Endothelial cell of umbilical vein (primary cell): ENCODE data around the gene DLGAP4. TPM values are rescaled to one million over a fixed set of nuclear protein-coding genes. Genes with fewer than 3 reads are reported as not detected.

Experiments
- BruUV-seq: library from RNA; stranded (reverse); fragments of 400-500 nt; replicated peaks from 2 replicates; lab custom pipeline; 2021; lab: Mats Ljungman, UMichigan
- CTCF ChIA-PET: fragments of 300-600, 350-600 bp; sonication (Branson Sonifier 250); formaldehyde crosslinking; loops from one replicate; lab custom pipeline; 2021; ENCODE audit warnings: antibody characterized with exemption, inconsistent platforms; lab: Charles Lee
- POLR2A ChIA-PET: fragments of 300-600, 350-600 bp; sonication (Branson Sonifier 250); formaldehyde crosslinking; loops from one replicate; lab custom pipeline; 2021; ENCODE audit warnings: antibody characterized with exemption, inconsistent platforms; lab: Charles Lee
- DNase-seq: peaks from one replicate; pipeline ENCODE4 v3.0.0-alpha.2; 2011; ENCODE audit warnings: low read depth, low spot score
- FAIRE-seq: peaks from 2 replicates; lab custom pipeline; 2011; peaks lifted over from hg19 to GRCh38; lab: Jason Lieb, UNC
- H2AFZ ChIP-seq: 2 replicates; pipeline ENCODE4 v1.6.0; 2012; ENCODE audit warnings: low read depth, low read length, control low read depth, inconsistent platforms
- H3K27ac ChIP-seq: 2 replicates; pipeline ENCODE4 v1.5.1; 2011; ENCODE audit warnings: low read depth, mild to moderate bottlenecking, control low read depth, low read length, moderate library complexity; ENCODE audit not compliant: insufficient read depth
- H3K27me3 ChIP-seq, 2 experiments: 2 replicates each; pipeline versions ENCODE4 v1.6.0 to v1.6.1; 2011; ENCODE audit warnings: low read length in 2 of 2, mixed read lengths in 1 of 2; ENCODE audit not compliant: control insufficient read depth in 2 of 2, insufficient read depth in 2 of 2
- H3K36me3 ChIP-seq, 2 experiments: 2 replicates in 1 of 2; 3 replicates in 1 of 2; pipeline ENCODE4 v1.5.1; 2011; ENCODE audit warnings: low read length in 2 of 2, mild to moderate bottlenecking in 1 of 2, moderate library complexity in 1 of 2; ENCODE audit not compliant: control insufficient read depth in 2 of 2, insufficient read depth in 2 of 2; ENCODE audit errors: extremely low read depth in 1 of 2
- H3K4me1 ChIP-seq: 3 replicates; pipeline ENCODE4 v1.5.1; 2011; ENCODE audit warnings: mild to moderate bottlenecking, low read length; ENCODE audit not compliant: control insufficient read depth, insufficient read depth; ENCODE audit errors: extremely low read depth
- H3K4me2 ChIP-seq: 2 replicates; pipeline ENCODE4 v1.6.1; 2011; ENCODE audit warnings: low read length, control low read depth, mixed read lengths; ENCODE audit not compliant: insufficient read depth
- H3K4me3 ChIP-seq, 3 experiments: fragments of 200-600 bp in 1 of 3; sonication (generic), shearing (Covaris generic) in 1 of 3; replicated peaks in 1 of 3; 2 replicates each; pipeline ENCODE4 v1.5.1; 2011 to 2016; ENCODE audit warnings: control low read depth in 3 of 3, low read length in 3 of 3, mild to moderate bottlenecking in 2 of 3, inconsistent platforms in 1 of 3, low read depth in 1 of 3, moderate library complexity in 1 of 3; ENCODE audit not compliant: insufficient read depth in 1 of 3
- H3K79me2 ChIP-seq: 2 replicates; pipeline ENCODE4 v1.6.0; 2012; ENCODE audit warnings: low read length, inconsistent platforms; ENCODE audit not compliant: control insufficient read depth, insufficient read depth
- H3K9ac ChIP-seq: replicated peaks from 2 replicates; pipeline ENCODE3; 2011; ENCODE audit warnings: low read length, control low read depth; ENCODE audit not compliant: insufficient read depth; ENCODE audit errors: extremely low read depth
- H3K9me1 ChIP-seq: replicated peaks from 3 replicates; pipeline ENCODE4 v1.6.0; 2011; ENCODE audit warnings: mild to moderate bottlenecking, low read length; ENCODE audit not compliant: control insufficient read depth, insufficient read depth; ENCODE audit errors: extremely low read depth
- H3K9me3 ChIP-seq: replicated peaks from 2 replicates; pipeline ENCODE4 v1.5.1; 2012; ENCODE audit warnings: low read length, inconsistent platforms; ENCODE audit not compliant: control insufficient read depth, insufficient read depth
- H4K20me1 ChIP-seq: replicated peaks from 2 replicates; pipeline ENCODE3; 2011; ENCODE audit warnings: mild to moderate bottlenecking, low read length; ENCODE audit not compliant: control insufficient read depth, insufficient read depth; ENCODE audit errors: extremely low read depth
- CTCF ChIP-seq, 2 donors: IDR thresholded peaks; 1 replicate in 1 of 2; 2 replicates in 1 of 2; pipeline ENCODE4 v1.5.1; 2011; ENCODE audit warnings: low read length in 2 of 2, mild to moderate bottlenecking in 2 of 2, moderate library complexity in 2 of 2, control low read depth in 1 of 2, inconsistent platforms in 1 of 2, low read depth in 1 of 2; ENCODE audit not compliant: insufficient read depth in 1 of 2; ENCODE audit errors: extremely low read depth in 1 of 2
- EZH2 ChIP-seq: IDR thresholded peaks from 2 replicates; pipeline ENCODE4 v1.6.1; 2012; ENCODE audit warnings: borderline replicate concordance, low read depth, mild to moderate bottlenecking, moderate library complexity, low read length, inconsistent platforms; ENCODE audit not compliant: severe bottlenecking
- FOS ChIP-seq: IDR thresholded peaks from 2 replicates; pipeline ENCODE4 v1.6.1; 2011; ENCODE audit warnings: mild to moderate bottlenecking, low read length, moderate library complexity, borderline replicate concordance; ENCODE audit not compliant: insufficient read depth
- GATA2 ChIP-seq: IDR thresholded peaks from 2 replicates; pipeline ENCODE4 v1.7.0; 2011; ENCODE audit warnings: low read depth, mild to moderate bottlenecking, moderate library complexity, mixed read lengths, low read length; ENCODE audit not compliant: insufficient read length, insufficient read depth
- JUN ChIP-seq: IDR thresholded peaks from 2 replicates; pipeline ENCODE4 v1.6.1; 2011; ENCODE audit warnings: borderline replicate concordance, low read depth; ENCODE audit not compliant: insufficient read length, insufficient read depth
- MAX ChIP-seq: IDR thresholded peaks from 2 replicates; pipeline ENCODE4 v1.6.1; 2011; ENCODE audit not compliant: insufficient read depth, insufficient read length
- MYC ChIP-seq: IDR thresholded peaks from one replicate; pipeline ENCODE4 v1.6.1; 2011; ENCODE audit warnings: mild to moderate bottlenecking, low read depth, low read length
- POLR2A ChIP-seq: IDR thresholded peaks from 2 replicates; pipeline ENCODE4 v1.6.1; 2012; ENCODE audit warnings: low read depth, mild to moderate bottlenecking, control low read depth, low read length
- POLR2AphosphoS5 ChIP-seq: IDR thresholded peaks from 2 replicates; pipeline ENCODE4 v1.6.1; 2012; ENCODE audit warnings: low read depth, mild to moderate bottlenecking, control low read depth, low read length, moderate library complexity; ENCODE audit not compliant: insufficient read depth
- dilution Hi-C: fragments of 300-500 bp; cut with MboI; formaldehyde crosslinking; loops from one replicate; pipeline ENCODE4 v1.15.0; 2019; ENCODE audit warnings: low sequenced_read_pairs; ENCODE audit not compliant: extremely low pct_ligation_motif_present
- intact Hi-C: fragments of 100-400 bp; cut with micrococcal nuclease; formaldehyde crosslinking; loops from one replicate; pipeline ENCODE4 v1.10.0; 2022
- polyA plus RNA-seq, 4 experiments: library from polyadenylated mRNA; depleted of rRNA in 3 of 4; stranded (reverse) in 3 of 4; unstranded in 1 of 4; fragments of >200 nt; gene quantifications; 2 replicates each; pipeline versions ENCODE4 v1.2.1 to v1.2.3, GENCODE V29; 2011 to 2012; ENCODE audit warnings: missing spikeins in 1 of 4
- total RNA-seq: library from RNA; stranded (reverse); gene quantifications from 2 replicates; pipeline ENCODE4 v1.2.3, GENCODE V29; 2021

The DLGAP4 gene
- total and polyA plus RNA-seq, 2 donors (not counting 3 experiments of a cell fraction or from before 2014, with no cell fraction given) = 57.5 to 125 TPM

- DNase-seq (no peak), FAIRE-seq (no peak)
- Histone ChIP-seq H3K27me3 (no peaks in the 10 kb centered on the region), H3K27ac (no peak overlapping the region), H3K4me2 (no peak overlapping the region), H3K4me3 (no peak overlapping the region), H4K20me1 (no peaks in the 10 kb centered on the region), H3K79me2 (no peaks in the 10 kb centered on the region), H3K36me3 (no peaks in the 10 kb centered on the region), H2AFZ (no peak overlapping the region), H3K9me3 (no peaks in the 10 kb centered on the region), H3K4me1 (no peaks in the 10 kb centered on the region), H3K9me1 (no peaks in the 10 kb centered on the region), H3K9ac (no peak overlapping the region)
- intact Hi-C loops (no loop called here), dilution Hi-C loops (no loop called here)
- ChIA-PET CTCF (no interaction called here), POLR2A (no interaction called here)
- no peak for TF ChIP-seq POLR2AphosphoS5
- TF ChIP-seq GATA2 = no peak
- TF ChIP-seq CTCF (IDR thresholded peaks at IDR 0.05; ENCODE audit: extremely low read depth in 1 of 2, insufficient read depth in 1 of 2, low read depth in 1 of 2, low read length in 2 of 2) = no peak
- no TSS peak for BruUV-seq
These were observed 119.0 kb downstream of the DLGAP4 start for GRCh38 chr20:36425166-36425565.

GRCh38 chr20:36431604-36432003 lies 125.5 kb downstream of the DLGAP4 start:
- Histone ChIP-seq H3K79me2 (no peaks in the 10 kb centered on the region), H4K20me1 (no peaks in the 10 kb centered on the region), H3K36me3 (no peaks in the 10 kb centered on the region), H3K9me1 (no peaks in the 10 kb centered on the region), H3K9me3 (no peaks in the 10 kb centered on the region), H3K27me3 (no peaks in the 10 kb centered on the region), H3K9ac (no peak overlapping the region), H3K4me1 (no peaks in the 10 kb centered on the region), H2AFZ (no peak overlapping the region), H3K27ac (no peak overlapping the region), H3K4me3 (no peak overlapping the region), H3K4me2 (no peak overlapping the region)
- DNase-seq (no peak), FAIRE-seq (no peak)
- dilution Hi-C loops (no loop called here), intact Hi-C loops (no loop called here)
- ChIA-PET CTCF (interaction anchor here (1.2 to 4.0 kb wide), 2 partner anchors 8 to 229 kb away, joined by 9 to 13 read pairs; no protein-coding TSS in a partner anchor), POLR2A (no interaction called here)
- no peak for TF ChIP-seq POLR2AphosphoS5
- TF ChIP-seq MYC = no peak
- TF ChIP-seq FOS = no peak
- no peak for TF ChIP-seq CTCF (IDR thresholded peaks at IDR 0.05; ENCODE audit: extremely low read depth in 1 of 2, insufficient read depth in 1 of 2, low read depth in 1 of 2, low read length in 2 of 2)
- TF ChIP-seq GATA2 = no peak
- no peak for TF ChIP-seq JUN
- TF ChIP-seq MAX = no peak
- no peak for TF ChIP-seq EZH2
- TF ChIP-seq POLR2A = no peak
- no TSS peak for BruUV-seq
